Panc1 (cell line): ENCODE measurements around the gene NTN3. TPM values are rescaled to one million over a fixed set of nuclear protein-coding genes. Genes with fewer than 3 reads are reported as not detected.

Source experiments
- ATAC-seq: fragments of 200-7000 bp; cut with Tn5 transposase; 2 replicates; pipeline ENCODE4 v1.9.1; 2020; ENCODE audit warnings: mild to moderate bottlenecking, moderate library complexity
- BruUV-seq: library from RNA; stranded (reverse); fragments of 400-500 nt; replicated peaks from 2 replicates; lab custom pipeline; 2021; lab: Mats Ljungman, UMichigan
- CTCF ChIA-PET: fragments of 300-600 bp; sonication (Branson Sonifier 250); formaldehyde crosslinking; loops from one replicate; lab custom pipeline; 2022; ENCODE audit warnings: antibody characterized with exemption; lab: Charles Lee
- POLR2A ChIA-PET: fragments of 300-600 bp; sonication (Branson Sonifier 250); formaldehyde crosslinking; loops from one replicate; lab custom pipeline; 2022; ENCODE audit warnings: antibody characterized with exemption; lab: Charles Lee
- DNase-seq: peaks from one replicate; pipeline ENCODE4 v3.0.0-alpha.2; 2010; ENCODE audit warnings: low read depth, low spot score
- H3K27ac ChIP-seq: 2 replicates; pipeline ENCODE4 v1.5.1; 2011; ENCODE audit warnings: mild to moderate bottlenecking, low read length, inconsistent platforms
- H3K27me3 ChIP-seq: fragments of 200-500 bp; sonication (Bioruptor generic); 2 replicates; pipeline ENCODE4 v1.6.0; 2014; ENCODE audit warnings: low read length, inconsistent platforms; ENCODE audit not compliant: control insufficient read depth, insufficient read depth
- H3K36me3 ChIP-seq: fragments of 200-500 bp; sonication (Bioruptor generic); 2 replicates; pipeline ENCODE4 v1.5.1; 2014; ENCODE audit warnings: inconsistent platforms, mild to moderate bottlenecking, low read length, moderate library complexity; ENCODE audit not compliant: control insufficient read depth, insufficient read depth
- H3K4me1 ChIP-seq: 2 replicates; pipeline ENCODE4 v1.5.1; 2011; ENCODE audit warnings: inconsistent platforms, mild to moderate bottlenecking, low read length, moderate library complexity; ENCODE audit not compliant: control insufficient read depth, insufficient read depth
- H3K4me3 ChIP-seq, 2 experiments: 2 replicates each; pipeline ENCODE4 v1.5.1; 2011 to 2012; ENCODE audit warnings: low read depth in 2 of 2, low read length in 2 of 2, mild to moderate bottlenecking in 2 of 2, inconsistent platforms in 1 of 2, moderate library complexity in 1 of 2
- H3K9me3 ChIP-seq: fragments of 200-500 bp; sonication (Bioruptor generic); 2 replicates; pipeline ENCODE4 v1.5.1; 2014; ENCODE audit warnings: low read depth, mild to moderate bottlenecking, inconsistent platforms, low read length, moderate library complexity; ENCODE audit not compliant: control insufficient read depth, insufficient read depth
- CTCF ChIP-seq: fragments of 450-650 bp; IDR thresholded peaks from 2 replicates; pipeline ENCODE4 v1.5.1; 2017; ENCODE audit warnings: mild to moderate bottlenecking
- POLR2AphosphoS5 ChIP-seq: IDR thresholded peaks from 2 replicates; pipeline ENCODE4 v1.6.1; 2012; ENCODE audit warnings: mild to moderate bottlenecking, low read depth, low read length, moderate library complexity
- REST ChIP-seq, 2 experiments: IDR thresholded peaks; 2 replicates each; pipeline ENCODE4 v1.6.1; 2011 to 2012; ENCODE audit warnings: low read depth in 2 of 2, control low read depth in 1 of 2, low read length in 1 of 2, mild to moderate bottlenecking in 1 of 2, moderate library complexity in 1 of 2; ENCODE audit not compliant: insufficient read depth in 1 of 2
- SIN3A ChIP-seq: IDR thresholded peaks from 2 replicates; pipeline ENCODE4 v1.6.1; 2012; ENCODE audit warnings: low read depth, mild to moderate bottlenecking, low read length, moderate library complexity, borderline replicate concordance; ENCODE audit not compliant: insufficient read depth
- TCF7L2 ChIP-seq: IDR thresholded peaks from 2 replicates; pipeline ENCODE4 v1.6.1; 2011; ENCODE audit warnings: mild to moderate bottlenecking, low read depth, low read length, inconsistent platforms
- in situ Hi-C: cut with HindIII; loops from 2 replicates; pipeline ENCODE4 v1.10.0; 2016; ENCODE audit warnings: low sequenced_read_pairs, low pct_unique_long_range_greater_than_20kb
- intact Hi-C: fragments of 100-400 bp; cut with micrococcal nuclease; formaldehyde crosslinking; loops from one replicate; pipeline ENCODE4 v1.10.0; 2022; ENCODE audit not compliant: unreplicated experiment
- total RNA-seq: library from RNA; stranded (reverse); gene quantifications from one replicate; pipeline ENCODE4 v1.2.1, GENCODE V29; 2021; ENCODE audit not compliant: unreplicated experiment

NTN3 gene
- total RNA-seq, 1 experiment from 2014 or later = 3.2 TPM

GRCh38 chr16:2482249-2482648, 11.2 kb downstream of the NTN3 start:
- Histone ChIP-seq H3K27me3 (no peaks in the 10 kb centered on the region), H3K36me3 (no peaks in the 10 kb centered on the region), H3K27ac (no peak overlapping the region), H3K4me1 (peaks cover 5% of the 10 kb centered on the region; the same call in 1 of the 2 replicates), H3K9me3 (no peaks in the 10 kb centered on the region), H3K4me3 (no peak overlapping the region)
- no peak for DNase-seq
- ChIA-PET POLR2A (no interaction called here), CTCF (no interaction called here)
- ATAC-seq = no peak
- intact Hi-C loops (no loop called here), in situ Hi-C loops (no loop called here)
- BruUV-seq = no TSS peak
- TF ChIP-seq CTCF = no peak

- no peaks in the 10 kb centered on the region for H3K9me3 ChIP-seq
- POLR2A ChIA-PET = no interaction called here
- no peak overlapping the region for H3K4me3 ChIP-seq
- no peak for DNase-seq
- TF ChIP-seq TCF7L2 (no peak), CTCF (no peak), SIN3A (no peak), REST (IDR thresholded peaks at IDR 0.05; ENCODE audit: insufficient read depth in 1 of 2, low read depth in 2 of 2, low read length in 1 of 2) (no peak), POLR2AphosphoS5 (no peak)
- H3K27me3 ChIP-seq = no peaks in the 10 kb centered on the region
- ATAC-seq = no peak
- no peaks in the 10 kb centered on the region for H3K36me3 ChIP-seq
- H3K27ac ChIP-seq = no peak overlapping the region
- CTCF ChIA-PET = no interaction called here
- H3K4me1 ChIP-seq = peaks cover 8% of the 10 kb centered on the region; the same call in 1 of the 2 replicates
- in situ Hi-C loops (no loop called here), intact Hi-C loops (no loop called here)
- BruUV-seq = no TSS peak
Observed at GRCh38 chr16:2482708-2483534, 11.8 kb downstream of the NTN3 start.
